Measurements from ENCODE around the gene RHOT2.
"Not testable (repeated sequence)": the region's sequence is repeated elsewhere in the genome, so short reads cannot be mapped to it uniquely, and the experiment has no call there.

Gene RHOT2

GRCh38 chr16:680967-681745 lies 13.2 kb downstream of the RHOT2 start:
- no peak for DNase-seq (ENCODE audit: low read depth in 2 of 2)

- no peak for DNase-seq (ENCODE audit: low read depth in 2 of 2)
Measured at GRCh38 chr16:681746-682427, 14.0 kb downstream of the RHOT2 start.

GRCh38 chr16:682493-683395 lies 14.8 kb downstream of the RHOT2 start:
- no peak for DNase-seq (ENCODE audit: low read depth in 2 of 2)

GRCh38 chr16:683396-684070 lies 15.6 kb downstream of the RHOT2 start:
- no peak for DNase-seq (ENCODE audit: low read depth in 2 of 2)

DNA sequence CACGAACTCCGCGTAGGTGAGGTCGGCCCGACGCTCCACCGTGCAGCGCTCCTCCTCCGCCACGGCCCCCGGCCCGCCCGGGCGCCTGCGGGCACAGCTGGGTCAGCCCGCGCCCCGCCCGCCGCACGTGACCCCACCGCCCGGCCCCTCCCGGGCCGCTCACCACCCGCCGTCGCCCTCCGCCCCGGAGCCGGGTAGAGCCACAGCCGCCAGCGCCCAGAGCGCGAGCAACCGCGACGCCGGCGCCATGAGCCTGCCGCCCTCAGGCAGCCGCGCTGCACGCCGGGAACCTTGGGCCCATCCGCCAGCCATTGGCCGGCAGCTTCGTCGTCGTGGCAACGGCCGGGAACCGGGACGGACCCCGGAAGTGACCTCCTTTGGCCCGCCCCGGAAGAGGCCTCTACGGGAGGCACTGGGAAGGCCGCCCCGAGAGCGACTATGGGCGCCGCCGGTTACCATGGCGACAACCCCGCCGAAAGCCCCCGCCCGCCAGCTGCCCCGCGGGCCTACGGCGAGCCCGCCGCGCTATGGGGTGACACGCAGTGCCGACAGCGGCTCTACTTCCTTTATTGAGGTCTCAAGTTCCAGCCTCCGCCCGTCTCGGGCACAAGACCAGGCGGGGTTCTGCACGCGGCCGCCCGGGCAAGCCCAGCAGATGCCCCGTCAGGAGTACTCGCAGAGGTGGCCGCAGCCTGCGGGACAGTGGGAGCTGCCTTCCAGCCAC lies 16.3 kb downstream of the RHOT2 start, which contains the start of gene JMJD8:
JMJD8 (minus strand) TSS at position 264 of the 724 bp plus-strand sequence; CDS start at position 249, 15 bp downstream.
- DNase-seq (ENCODE audit: low read depth in 2 of 2): peak; percentile 91 to 94

DNA sequence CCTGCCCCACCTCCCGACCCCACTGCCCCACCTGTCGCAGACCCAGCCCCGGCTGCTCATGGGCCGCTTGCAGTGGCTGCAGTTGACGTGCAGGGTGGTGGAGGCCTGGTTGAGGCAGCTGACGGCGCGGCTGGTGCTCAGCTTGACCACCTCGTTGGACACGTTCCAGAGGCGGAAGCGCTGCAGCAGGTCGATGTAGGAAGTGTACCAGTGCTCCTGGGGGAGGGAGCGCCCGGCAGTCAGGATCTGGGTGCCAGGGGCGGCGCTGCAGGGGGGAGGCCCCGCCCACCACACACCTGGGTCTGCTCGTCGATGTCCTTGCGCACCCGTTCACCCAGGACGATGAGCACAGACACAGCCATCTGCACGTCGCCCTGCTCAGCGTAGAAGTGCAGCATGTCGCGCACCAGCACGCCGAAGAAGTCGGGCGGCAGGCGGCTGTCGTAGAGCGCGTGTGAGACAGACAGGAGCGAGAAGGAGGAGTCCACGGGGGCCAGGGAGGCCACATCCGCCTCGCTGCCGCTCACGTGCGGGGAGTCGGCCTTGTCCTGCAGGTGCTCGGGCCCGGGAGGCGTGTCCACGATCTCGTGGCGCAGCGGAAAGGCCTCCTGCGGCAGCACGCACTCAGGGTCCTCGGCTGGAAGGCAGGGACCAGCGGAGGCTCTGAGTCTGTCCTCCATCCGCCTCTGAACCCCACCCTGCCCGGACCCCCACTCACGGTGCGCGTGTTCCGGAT lies 17.2 kb downstream of the RHOT2 start:
- DNase-seq (ENCODE audit: low read depth in 2 of 2): no peak

- no peak for DNase-seq (ENCODE audit: low read depth in 2 of 2)
Measured at GRCh38 chr16:685967-686366, 18.0 kb downstream of the RHOT2 start.

GRCh38 chr16:686459-687260 lies 18.7 kb downstream of the RHOT2 start:
- DNase-seq (ENCODE audit: low read depth in 2 of 2): no peak

DNA sequence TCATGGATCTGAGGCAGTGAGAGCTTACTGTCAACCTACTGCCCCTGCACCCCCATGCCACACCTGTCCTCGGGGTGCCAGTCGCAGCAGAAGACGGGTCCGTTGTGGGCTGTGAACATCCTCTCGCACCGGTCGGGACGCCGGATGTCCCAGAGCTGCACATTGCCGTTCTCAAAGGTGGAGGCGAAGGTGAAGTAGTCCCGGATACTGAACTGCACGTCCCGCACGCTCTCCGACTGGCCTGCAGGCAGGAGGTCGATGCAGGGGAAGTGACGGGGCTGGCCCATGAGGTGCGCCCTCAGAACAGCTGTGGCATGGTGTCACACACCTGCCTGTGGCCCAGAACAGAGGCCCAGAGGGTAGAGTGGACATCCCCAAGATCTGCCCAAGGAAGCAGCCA lies 19.6 kb downstream of the RHOT2 start:
- DNase-seq (ENCODE audit: low read depth in 2 of 2): no peak

DNA sequence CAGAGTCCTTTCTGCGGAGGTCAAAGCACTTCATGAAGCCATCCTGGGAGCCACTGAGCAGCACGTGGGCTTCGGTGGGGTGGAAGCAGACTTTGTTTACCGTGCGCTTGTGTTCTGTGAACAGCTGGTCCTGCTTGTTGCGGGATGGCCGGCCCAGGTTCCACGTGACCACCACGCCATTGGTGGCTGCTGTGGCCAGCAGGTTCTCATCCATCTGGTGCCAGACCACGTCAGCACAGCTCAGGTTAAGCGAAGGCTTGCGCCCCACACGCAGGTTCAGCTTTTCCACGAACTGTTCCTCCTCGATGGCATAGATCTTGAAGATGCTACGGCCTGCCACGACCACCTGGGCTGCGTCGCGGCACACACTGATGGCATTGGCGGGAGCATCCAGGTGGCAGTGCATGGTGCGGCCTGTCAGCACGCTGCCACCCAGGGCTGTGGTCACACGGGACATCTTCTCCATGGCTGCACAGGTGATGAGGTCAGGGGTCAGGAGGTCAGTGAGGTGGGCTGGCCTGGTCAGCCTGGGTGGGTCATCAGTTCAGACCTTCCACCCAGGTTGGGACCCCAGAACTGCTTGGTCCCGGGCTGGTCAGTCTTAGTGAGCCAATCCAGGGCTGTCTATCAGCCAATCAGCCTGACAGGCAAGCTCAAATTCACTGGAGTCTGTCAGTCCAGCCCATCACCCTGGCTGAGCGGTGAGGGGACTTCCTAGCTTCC lies 21.4 kb downstream of the RHOT2 start:
- DNase-seq (ENCODE audit: low read depth in 2 of 2): no peak

- DNase-seq (ENCODE audit: low read depth in 2 of 2): not testable (repeated sequence)
Measured at GRCh38 chr16:691242-691641, 23.3 kb downstream of the RHOT2 start.

DNA sequence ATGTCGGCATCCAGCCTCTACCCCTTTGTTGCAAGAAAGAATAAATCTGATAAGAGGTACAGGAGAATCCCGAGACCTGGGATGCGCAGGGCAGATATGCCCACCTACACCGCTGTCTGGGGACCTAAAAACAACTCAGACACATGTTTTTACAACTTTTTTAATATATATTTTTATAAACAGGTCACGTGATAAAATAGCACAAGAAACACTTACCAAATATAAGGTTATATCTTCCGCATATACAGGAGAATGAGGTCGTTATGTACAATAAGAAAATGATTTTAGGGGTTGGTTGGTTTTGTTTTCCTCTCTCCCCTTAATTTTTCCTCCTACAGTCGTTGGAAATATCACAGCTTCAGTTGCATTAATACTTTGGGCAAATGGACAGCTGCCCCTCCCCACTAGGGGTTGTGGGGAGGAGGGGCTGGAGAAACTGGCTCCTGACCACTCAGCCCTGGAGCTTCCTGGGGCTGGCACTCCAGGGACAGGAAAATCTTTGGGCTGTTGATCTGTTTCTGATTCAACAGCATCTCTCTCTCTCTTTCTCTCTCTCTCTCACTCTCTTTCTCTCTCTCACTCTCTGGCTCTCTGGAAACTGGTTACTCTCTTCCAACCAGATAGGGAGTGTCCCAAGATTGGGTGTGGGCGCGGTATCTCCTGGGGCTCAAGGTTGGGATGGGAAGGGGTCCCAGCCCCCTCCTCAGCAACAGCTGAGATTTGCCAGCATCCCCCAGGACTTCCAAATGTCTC lies 24.6 kb downstream of the RHOT2 start:
- DNase-seq (ENCODE audit: low read depth in 2 of 2): no peak

- DNase-seq (ENCODE audit: low read depth in 2 of 2): no peak
Measured at GRCh38 chr16:693364-693763, 25.4 kb downstream of the RHOT2 start.

DNA sequence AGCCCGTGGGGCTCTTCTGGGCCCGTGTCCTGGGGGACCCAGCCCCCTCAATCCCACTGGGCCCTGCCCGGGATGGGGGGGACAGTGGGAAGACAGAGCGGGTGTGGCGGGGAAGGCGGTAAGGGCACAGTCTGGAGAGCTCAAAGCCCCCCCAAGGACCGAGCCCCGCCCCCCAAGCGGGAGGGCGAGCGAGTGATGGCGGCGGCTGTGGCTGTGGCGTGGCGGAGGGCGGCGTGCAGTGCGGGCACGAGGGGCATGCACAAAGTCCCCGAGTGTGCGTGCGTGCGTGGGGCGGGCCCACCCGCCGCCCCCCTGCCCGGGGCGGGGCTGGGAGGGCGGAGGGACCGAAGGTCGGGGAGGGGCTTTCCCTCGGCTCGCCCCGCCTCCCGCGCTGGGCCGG lies 25.8 kb downstream of the RHOT2 start:
- DNase-seq (ENCODE audit: low read depth in 2 of 2): no peak

- DNase-seq (ENCODE audit: low read depth in 2 of 2): no peak
Measured at GRCh38 chr16:694187-694862, 26.4 kb downstream of the RHOT2 start.

DNA sequence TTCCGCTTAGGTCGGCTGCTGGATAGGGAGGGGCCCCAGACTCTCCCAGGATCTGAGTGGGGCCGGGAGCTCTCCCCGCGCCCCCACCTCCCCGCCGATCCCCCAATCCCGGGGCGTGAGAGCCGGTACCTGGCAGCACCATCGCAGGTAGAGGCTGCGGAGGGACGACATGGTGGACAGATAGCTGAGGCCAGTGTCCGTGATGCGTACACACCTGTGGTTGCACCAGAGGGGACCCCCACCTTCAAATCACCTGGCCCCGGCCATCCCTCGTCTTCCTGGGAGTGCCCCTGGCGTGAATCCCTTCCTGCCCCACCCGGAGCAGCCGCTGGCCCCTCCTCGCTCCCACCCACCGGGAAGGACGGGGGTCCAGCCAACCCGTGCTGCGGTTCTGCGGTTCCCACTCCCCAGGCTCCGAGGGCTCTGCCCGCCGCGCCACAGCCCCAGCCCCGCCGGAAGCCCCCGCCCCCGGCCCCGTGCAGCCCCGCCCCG lies 27.0 kb downstream of the RHOT2 start:
- DNase-seq (ENCODE audit: low read depth in 2 of 2): no peak
